SK-N-MC (cell line): ENCODE results near the gene HEYL.

ENCODE experiments used
- DNase-seq: peaks from one replicate; pipeline ENCODE4 v3.0.0-alpha.2; 2011; ENCODE audit warnings: low read depth, low spot score
- H3K27ac ChIP-seq: fragments of 200-600 bp; sonication (generic); 2 replicates; pipeline ENCODE4 v1.5.1; 2016; ENCODE audit warnings: mixed run types
- H3K36me3 ChIP-seq: fragments of 200-600 bp; sonication (generic); 2 replicates; pipeline ENCODE4 v1.6.1; 2017; ENCODE audit warnings: antibody characterized with exemption, low read length, mixed read lengths; ENCODE audit not compliant: insufficient read depth
- H3K4me3 ChIP-seq: fragments of 200-600 bp; sonication (generic); 2 replicates; pipeline ENCODE4 v1.5.1; 2016
- H3K9ac ChIP-seq: fragments of 200-600 bp; sonication (generic); 2 replicates; pipeline ENCODE4 v1.8.0; 2017; ENCODE audit warnings: mixed run types, mixed read lengths; ENCODE audit not compliant: insufficient read length
- H3K9me3 ChIP-seq: fragments of 200-600 bp; sonication (generic); 2 replicates; pipeline ENCODE4 v1.6.1; 2017; ENCODE audit warnings: low read depth, mild to moderate bottlenecking, antibody characterized with exemption, low read length, moderate library complexity, mixed read lengths
- EZH2 ChIP-seq: fragments of 200-600 bp; sonication (generic); IDR thresholded peaks from one replicate; pipeline ENCODE4 v1.6.1; 2017; ENCODE audit warnings: antibody characterized with exemption
- FOXP2 ChIP-seq: optimal IDR thresholded peaks from 2 replicates; pipeline ENCODE3; 2011; ENCODE audit warnings: mild to moderate bottlenecking, moderate library complexity; ENCODE audit not compliant: insufficient read depth; ENCODE audit errors: extremely low read length, control extremely low read depth
- POLR2AphosphoS5 ChIP-seq: IDR thresholded peaks from 2 replicates; pipeline ENCODE4 v1.6.1; 2012; ENCODE audit warnings: mild to moderate bottlenecking, low read depth, low read length, borderline replicate concordance

The HEYL gene

DNA sequence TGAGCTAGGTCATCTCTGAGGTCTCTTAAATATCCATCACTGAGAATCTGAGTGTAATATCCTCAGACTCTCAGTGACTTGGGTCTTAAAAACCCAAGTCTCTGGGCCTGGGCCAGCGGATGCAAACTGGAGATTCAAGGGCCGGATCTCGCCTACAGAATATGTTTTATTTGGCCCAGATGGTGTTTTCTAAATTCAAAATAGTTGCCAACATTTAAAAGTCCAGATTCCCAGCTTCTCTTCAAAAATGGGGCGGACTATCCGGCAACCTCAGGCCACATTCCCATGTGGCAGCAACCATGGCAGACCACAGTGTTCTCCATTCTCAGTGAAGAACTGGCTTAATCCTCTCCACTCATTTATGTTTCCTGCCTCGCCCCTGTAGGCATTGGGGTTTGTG, 12.7 kb upstream of the HEYL start:
- H3K9ac ChIP-seq, result no peak overlapping the region
- no peaks in the 10 kb centered on the region for H3K36me3 ChIP-seq
- no peak for DNase-seq
- H3K4me3 ChIP-seq, result no peak overlapping the region
- no peaks in the 10 kb centered on the region for H3K9me3 ChIP-seq
- no peak overlapping the region for H3K27ac ChIP-seq
- TF ChIP-seq FOXP2, result no peak
- no peak for TF ChIP-seq EZH2
- no peak for TF ChIP-seq POLR2AphosphoS5

DNA sequence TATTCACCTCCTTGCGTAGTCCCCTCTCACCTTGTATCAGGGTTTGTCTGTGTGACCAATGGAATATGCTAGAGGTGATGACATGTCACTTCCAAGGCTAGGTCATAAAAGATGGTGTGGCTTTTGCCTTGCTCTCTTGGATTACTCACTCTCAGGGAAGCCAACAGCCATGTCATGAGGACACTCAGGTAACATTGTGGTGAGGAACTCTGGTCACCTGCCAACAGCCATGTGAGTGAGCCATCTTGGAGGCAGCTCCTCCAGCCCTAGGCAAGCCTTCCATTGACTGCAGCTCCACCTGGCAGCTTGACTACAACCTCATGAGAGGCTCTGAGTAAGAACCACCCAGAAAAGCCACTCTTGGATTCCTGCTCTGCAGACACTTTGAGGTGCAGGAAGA, 11.0 kb upstream of the HEYL start:
- Histone ChIP-seq H3K9ac (no peak overlapping the region), H3K9me3 (no peaks in the 10 kb centered on the region), H3K27ac (no peak overlapping the region), H3K36me3 (no peaks in the 10 kb centered on the region), H3K4me3 (no peak overlapping the region)
- DNase-seq, result no peak
- TF ChIP-seq EZH2 (no peak), FOXP2 (no peak), POLR2AphosphoS5 (no peak)

DNA sequence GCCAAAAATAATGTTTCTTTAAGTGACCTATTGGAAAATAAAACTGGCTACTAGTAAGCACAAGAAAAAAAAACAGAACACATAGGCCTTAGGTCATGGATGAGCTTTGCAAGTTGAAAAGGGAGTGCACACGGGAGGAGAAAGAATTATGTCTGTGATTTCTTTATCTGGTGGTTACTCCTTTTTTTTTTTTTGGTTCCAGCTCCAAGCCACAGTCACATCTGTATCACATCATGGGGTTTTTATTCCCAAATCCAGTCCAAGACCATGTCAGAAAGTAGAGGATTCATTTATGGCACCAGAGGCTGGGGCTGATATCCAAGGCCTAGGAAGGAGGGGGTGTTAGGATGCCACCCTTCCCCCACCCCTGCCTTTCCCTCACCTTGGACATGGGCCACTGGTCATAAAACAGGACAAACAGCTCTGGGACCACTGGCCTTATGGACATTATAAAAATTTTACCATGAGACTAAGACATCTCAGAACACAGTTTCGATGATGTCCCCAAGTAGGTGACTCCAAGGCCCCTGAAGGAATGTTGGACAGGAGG, 10.3 kb upstream of the HEYL start:
- DNase-seq, result no peak
- Histone ChIP-seq H3K9me3 (no peaks in the 10 kb centered on the region), H3K9ac (no peak overlapping the region), H3K36me3 (no peaks in the 10 kb centered on the region), H3K27ac (no peak overlapping the region), H3K4me3 (no peak overlapping the region)
- TF ChIP-seq FOXP2 (no peak), POLR2AphosphoS5 (no peak), EZH2 (no peak)

DNA sequence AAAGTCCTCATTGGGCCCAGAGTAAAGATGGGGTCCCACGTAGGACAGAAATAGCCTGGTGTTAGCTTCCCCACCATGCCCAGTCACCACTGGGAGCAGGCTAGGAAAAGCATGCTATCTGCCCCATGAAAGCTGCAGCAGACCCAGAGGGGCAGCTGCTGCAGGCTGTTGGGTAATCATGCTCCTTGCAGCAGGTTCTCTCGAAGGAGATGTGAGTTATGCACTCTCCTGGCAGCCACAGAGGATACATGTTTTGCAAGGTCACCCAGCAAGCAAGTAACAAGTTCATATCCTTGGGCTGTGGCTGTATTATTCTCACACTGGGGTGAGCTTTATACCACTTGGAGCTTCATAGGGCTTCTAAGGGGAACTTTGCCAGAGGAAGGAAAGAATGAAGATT, 9.1 kb upstream of the HEYL start:
- Histone ChIP-seq H3K4me3 (no peak overlapping the region), H3K36me3 (no peaks in the 10 kb centered on the region), H3K9ac (no peak overlapping the region), H3K9me3 (no peaks in the 10 kb centered on the region), H3K27ac (no peak overlapping the region)
- no peak for TF ChIP-seq POLR2AphosphoS5
- no peak for TF ChIP-seq FOXP2
- no peak for TF ChIP-seq EZH2
- no peak for DNase-seq

DNA sequence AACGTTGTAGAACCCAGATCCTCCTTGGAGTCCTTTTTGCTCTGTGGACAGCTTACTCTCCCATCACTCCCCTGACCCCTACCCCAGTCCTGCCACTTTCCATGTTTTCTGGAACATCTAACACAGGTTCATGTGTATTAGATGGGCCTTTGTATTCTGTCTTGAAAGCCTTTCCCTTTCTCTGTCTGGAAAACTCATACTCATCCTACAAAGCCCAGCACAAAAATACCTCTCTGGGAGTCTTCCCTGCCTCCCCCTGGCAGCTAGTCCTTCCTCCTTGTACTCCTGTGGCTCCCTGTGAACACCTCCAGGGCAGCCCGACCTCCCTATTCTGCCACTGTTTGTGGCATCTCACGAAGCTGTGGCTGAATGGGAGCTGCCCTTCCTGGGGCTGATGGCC, 7.8 kb upstream of the HEYL start:
- Histone ChIP-seq H3K27ac (no peak overlapping the region), H3K9ac (no peak overlapping the region), H3K4me3 (no peak overlapping the region), H3K9me3 (no peaks in the 10 kb centered on the region), H3K36me3 (no peaks in the 10 kb centered on the region)
- no peak for DNase-seq
- TF ChIP-seq EZH2 (no peak), FOXP2 (no peak), POLR2AphosphoS5 (no peak)

DNA sequence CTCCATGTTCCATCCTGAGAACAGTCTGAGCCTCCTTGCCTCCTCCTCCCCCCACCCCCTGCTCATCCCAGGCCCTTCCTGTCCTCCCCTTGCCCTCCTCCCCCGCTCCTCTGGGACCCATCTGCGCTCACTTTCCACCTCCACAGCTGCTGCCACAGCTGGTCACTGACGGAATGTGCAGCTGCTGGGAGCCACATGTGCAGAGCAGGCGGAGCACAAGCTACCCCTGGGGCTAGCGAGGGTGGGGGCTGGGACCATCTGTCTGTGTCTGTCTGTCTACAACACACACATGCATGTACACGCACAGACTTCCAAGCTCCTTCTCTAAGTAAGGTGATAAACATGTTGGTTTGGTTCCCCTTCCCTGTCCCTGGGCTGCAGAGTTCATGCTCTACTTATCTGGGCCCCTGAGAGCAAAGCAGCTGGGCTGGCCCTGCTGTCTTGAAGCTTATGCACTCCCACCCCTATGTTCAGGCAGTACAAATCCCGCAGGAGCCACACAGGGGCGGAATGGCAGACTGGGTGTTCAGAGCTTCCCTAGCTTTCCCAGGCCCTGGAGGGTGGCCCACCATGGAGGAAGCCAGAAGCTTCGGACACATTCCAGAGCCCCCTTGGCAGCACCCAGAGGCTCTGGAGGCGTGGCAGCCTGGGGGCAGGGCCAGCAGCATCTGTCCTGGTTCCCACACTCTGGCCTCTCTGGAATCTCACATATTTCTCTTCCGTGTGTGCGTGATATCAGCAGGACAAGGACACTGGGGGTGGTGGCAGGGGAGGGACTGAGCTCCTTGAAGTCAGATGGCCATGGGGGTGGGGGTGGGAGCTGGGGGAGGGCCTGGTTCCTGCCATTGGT, 7.0 kb upstream of the HEYL start:
- no peak for TF ChIP-seq EZH2
- no peak for TF ChIP-seq POLR2AphosphoS5
- TF ChIP-seq FOXP2, result no peak
- Histone ChIP-seq H3K36me3 (no peaks in the 10 kb centered on the region), H3K4me3 (peak overlapping the region; percentile 38), H3K9ac (no peak overlapping the region), H3K9me3 (no peaks in the 10 kb centered on the region), H3K27ac (no peak overlapping the region)
- DNase-seq, result no peak

DNA sequence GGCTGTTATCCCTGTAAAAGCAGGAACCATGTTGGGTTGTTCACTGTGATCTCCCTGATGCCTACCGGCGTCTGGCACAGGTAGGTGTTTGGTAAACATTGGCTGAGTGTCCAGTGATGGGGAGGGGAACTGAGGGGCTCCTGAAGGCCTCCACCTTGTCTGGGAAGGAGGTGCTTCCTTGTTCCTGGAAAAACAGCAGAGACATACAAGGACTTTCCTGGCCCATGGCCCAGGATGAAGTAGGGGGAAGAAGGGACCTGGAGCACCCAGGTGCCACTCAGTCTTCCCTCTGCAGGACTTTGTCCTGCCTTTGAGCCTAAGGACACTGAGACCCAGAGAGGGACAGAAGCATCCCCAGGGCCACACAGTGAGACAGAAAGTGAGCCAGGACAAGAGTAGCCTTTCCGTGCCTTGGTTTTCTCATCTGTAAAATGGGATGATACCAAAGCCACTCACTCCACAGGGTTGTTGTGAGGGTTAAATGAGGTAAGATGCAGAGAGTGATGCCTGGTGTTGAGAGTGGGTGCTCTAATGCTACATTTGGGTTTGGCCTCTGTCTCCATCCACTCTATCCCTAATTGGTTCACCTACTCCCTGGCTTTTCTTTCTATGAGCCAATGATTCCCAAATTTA, 6.1 kb upstream of the HEYL start:
- Histone ChIP-seq H3K9ac (no peak overlapping the region), H3K4me3 (no peak overlapping the region), H3K27ac (no peak overlapping the region), H3K9me3 (no peaks in the 10 kb centered on the region), H3K36me3 (no peaks in the 10 kb centered on the region)
- no peak for TF ChIP-seq FOXP2
- TF ChIP-seq POLR2AphosphoS5, result no peak
- TF ChIP-seq EZH2, result no peak
- no peak for DNase-seq

DNA sequence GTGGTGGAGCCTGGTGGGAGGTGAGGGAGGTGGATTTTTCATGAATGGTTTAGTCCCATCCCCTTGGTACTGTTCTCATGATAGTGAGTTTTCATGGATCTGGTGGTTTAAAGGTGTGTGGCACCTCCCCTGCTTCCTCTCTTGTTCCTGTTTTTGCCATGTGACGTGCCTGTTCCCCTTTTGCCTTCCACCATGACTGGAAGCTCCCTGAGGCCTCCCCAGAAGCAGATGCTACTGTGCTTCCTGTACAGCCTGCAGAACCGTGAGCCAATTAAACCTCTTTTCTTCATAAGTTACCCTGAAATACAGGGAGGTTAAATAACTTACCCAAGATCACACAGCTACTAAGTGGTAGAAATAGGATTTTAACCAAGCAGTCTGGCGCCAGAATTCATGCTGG, 4.3 kb upstream of the HEYL start:
- DNase-seq, result no peak
- TF ChIP-seq POLR2AphosphoS5 (no peak), EZH2 (no peak), FOXP2 (no peak)
- Histone ChIP-seq H3K27ac (no peak overlapping the region), H3K9ac (no peak overlapping the region), H3K4me3 (no peak overlapping the region), H3K9me3 (no peaks in the 10 kb centered on the region), H3K36me3 (no peaks in the 10 kb centered on the region)

DNA sequence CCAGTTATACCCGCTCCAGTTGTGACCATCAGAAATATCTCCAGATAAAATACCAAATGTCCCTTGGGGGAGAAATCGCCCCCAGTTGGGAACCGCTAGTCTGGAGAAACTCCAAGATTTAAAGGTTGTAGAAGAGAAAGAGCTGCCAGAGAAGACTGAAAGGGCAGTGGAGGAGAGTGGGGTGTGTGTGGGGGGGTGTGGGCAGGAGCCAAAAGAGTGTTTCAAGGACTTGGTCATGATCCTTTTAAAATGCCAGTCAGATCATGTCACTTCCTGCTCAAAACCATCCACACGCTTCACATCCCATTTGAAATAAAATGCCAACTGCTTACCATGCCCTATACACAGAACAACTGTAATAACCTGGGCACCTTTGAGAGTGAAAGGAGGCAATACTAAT, 3.4 kb upstream of the HEYL start:
- no peak for DNase-seq
- Histone ChIP-seq H3K36me3 (no peaks in the 10 kb centered on the region), H3K4me3 (no peak overlapping the region), H3K9me3 (no peaks in the 10 kb centered on the region), H3K9ac (no peak overlapping the region), H3K27ac (no peak overlapping the region)
- TF ChIP-seq EZH2 (no peak), FOXP2 (no peak), POLR2AphosphoS5 (no peak)
